SK-N-SH (cell line): ENCODE data around the gene PLET1.

Source experiments
- FOXJ3 ChIP-seq: sonication (generic); formaldehyde crosslinking; IDR thresholded peaks from 2 replicates; pipeline ENCODE4 v1.5.1; 2020; ENCODE audit warnings: mild to moderate bottlenecking, missing genetic modification reagents
- RAD21 ChIP-seq: IDR thresholded peaks from 2 replicates; pipeline ENCODE4 v1.6.1; 2012; ENCODE audit warnings: mild to moderate bottlenecking, low read length
- TF ChIP-seq, protein P1 (sequence below): fragments of 200-600 bp; sonication (generic); IDR thresholded peaks from 2 replicates; pipeline ENCODE4 v1.6.1; 2017; ENCODE audit warnings: antibody characterized with exemption, mild to moderate bottlenecking, moderate library complexity

- TF ChIP-seq, protein P1, sequence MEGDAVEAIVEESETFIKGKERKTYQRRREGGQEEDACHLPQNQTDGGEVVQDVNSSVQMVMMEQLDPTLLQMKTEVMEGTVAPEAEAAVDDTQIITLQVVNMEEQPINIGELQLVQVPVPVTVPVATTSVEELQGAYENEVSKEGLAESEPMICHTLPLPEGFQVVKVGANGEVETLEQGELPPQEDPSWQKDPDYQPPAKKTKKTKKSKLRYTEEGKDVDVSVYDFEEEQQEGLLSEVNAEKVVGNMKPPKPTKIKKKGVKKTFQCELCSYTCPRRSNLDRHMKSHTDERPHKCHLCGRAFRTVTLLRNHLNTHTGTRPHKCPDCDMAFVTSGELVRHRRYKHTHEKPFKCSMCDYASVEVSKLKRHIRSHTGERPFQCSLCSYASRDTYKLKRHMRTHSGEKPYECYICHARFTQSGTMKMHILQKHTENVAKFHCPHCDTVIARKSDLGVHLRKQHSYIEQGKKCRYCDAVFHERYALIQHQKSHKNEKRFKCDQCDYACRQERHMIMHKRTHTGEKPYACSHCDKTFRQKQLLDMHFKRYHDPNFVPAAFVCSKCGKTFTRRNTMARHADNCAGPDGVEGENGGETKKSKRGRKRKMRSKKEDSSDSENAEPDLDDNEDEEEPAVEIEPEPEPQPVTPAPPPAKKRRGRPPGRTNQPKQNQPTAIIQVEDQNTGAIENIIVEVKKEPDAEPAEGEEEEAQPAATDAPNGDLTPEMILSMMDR, result no peak
- TF ChIP-seq RAD21 (no peak), FOXJ3 (CRISPR knock-in tag) (no peak)
These were observed 17.3 kb upstream of the PLET1 start for GRCh38 chr11:112277941-112278340.
